BE2C (cell line): Measurements from ENCODE around the gene CARD10.

ENCODE experiments used
- DNase-seq: peaks from one replicate; pipeline ENCODE4 v3.0.0-alpha.2; 2020
- H3K27me3 ChIP-seq: fragments of 250-450 bp; sonication (Bioruptor Pico); 2 replicates; pipeline ENCODE4 v1.5.1; 2020; ENCODE audit warnings: mild to moderate bottlenecking
- H3K36me3 ChIP-seq: fragments of 250-450 bp; sonication (Bioruptor Pico); 2 replicates; pipeline ENCODE4 v1.5.1; 2020; ENCODE audit warnings: mild to moderate bottlenecking
- H3K4me1 ChIP-seq: fragments of 250-450 bp; sonication (Bioruptor Pico); 2 replicates; pipeline ENCODE4 v1.5.1; 2020
- H3K4me3 ChIP-seq: 2 replicates; pipeline ENCODE4 v1.5.1; 2011; ENCODE audit warnings: low read depth, low read length
- H3K9me3 ChIP-seq: fragments of 250-450 bp; sonication (Bioruptor Pico); 2 replicates; pipeline ENCODE4 v1.5.1; 2020
- CTCF ChIP-seq: IDR thresholded peaks from 2 replicates; pipeline ENCODE4 v1.5.1; 2012; ENCODE audit warnings: mild to moderate bottlenecking, low read depth, low read length

CARD10 gene

GRCh38 chr22:37462983-37463382 is 56.2 kb downstream of the CARD10 start:
- no peak for TF ChIP-seq CTCF

GRCh38 chr22:37462436-37462835 is 56.8 kb downstream of the CARD10 start:
- no peaks in the 10 kb centered on the region for H3K36me3 ChIP-seq
- peak; percentile 79 for DNase-seq
- H3K9me3 ChIP-seq = no peaks in the 10 kb centered on the region
- H3K27me3 ChIP-seq = no peaks in the 10 kb centered on the region
- no peak overlapping the region for H3K4me3 ChIP-seq
- H3K4me1 ChIP-seq = peaks cover 22% of the 10 kb centered on the region
- no peak for TF ChIP-seq CTCF

More at GRCh38 chr22:37462983-37463382, 56.2 kb downstream of the CARD10 start:
- no peaks in the 10 kb centered on the region for H3K9me3 ChIP-seq
- H3K36me3 ChIP-seq = no peaks in the 10 kb centered on the region
- no peak overlapping the region for H3K4me3 ChIP-seq
- no peaks in the 10 kb centered on the region for H3K27me3 ChIP-seq
- no peak for DNase-seq
- H3K4me1 ChIP-seq = peaks cover 22% of the 10 kb centered on the region

GRCh38 chr22:37461961-37462360 is 57.3 kb downstream of the CARD10 start:
- TF ChIP-seq CTCF = no peak
- H3K9me3 ChIP-seq = no peaks in the 10 kb centered on the region
- no peak overlapping the region for H3K4me3 ChIP-seq
- H3K36me3 ChIP-seq = no peaks in the 10 kb centered on the region
- H3K27me3 ChIP-seq = no peaks in the 10 kb centered on the region
- H3K4me1 ChIP-seq = peaks cover 22% of the 10 kb centered on the region
- DNase-seq = peak; percentile 44

DNA sequence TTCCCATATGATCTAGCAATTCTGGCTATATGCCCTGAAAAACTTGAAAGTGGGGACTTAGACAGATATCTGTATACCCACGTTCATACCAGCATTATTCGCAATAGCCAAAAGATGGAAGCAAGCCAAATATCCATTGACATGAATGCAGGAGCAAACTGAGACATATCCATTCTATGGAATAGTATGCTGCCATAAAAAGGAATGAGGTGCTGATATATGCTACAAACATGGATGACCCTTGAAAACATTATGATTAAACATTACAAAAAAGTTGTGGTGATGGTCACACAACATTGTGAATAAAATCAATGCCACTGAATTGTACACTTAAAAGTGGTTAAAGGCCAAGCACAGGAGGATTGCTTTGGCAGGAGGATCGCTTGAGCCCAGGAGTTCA is 58.5 kb downstream of the CARD10 start:
- Histone ChIP-seq H3K4me3 (no peak overlapping the region), H3K36me3 (no peaks in the 10 kb centered on the region), H3K9me3 (no peaks in the 10 kb centered on the region), H3K27me3 (no peaks in the 10 kb centered on the region), H3K4me1 (peaks cover 22% of the 10 kb centered on the region)
- DNase-seq = no peak
- TF ChIP-seq CTCF = no peak

DNA sequence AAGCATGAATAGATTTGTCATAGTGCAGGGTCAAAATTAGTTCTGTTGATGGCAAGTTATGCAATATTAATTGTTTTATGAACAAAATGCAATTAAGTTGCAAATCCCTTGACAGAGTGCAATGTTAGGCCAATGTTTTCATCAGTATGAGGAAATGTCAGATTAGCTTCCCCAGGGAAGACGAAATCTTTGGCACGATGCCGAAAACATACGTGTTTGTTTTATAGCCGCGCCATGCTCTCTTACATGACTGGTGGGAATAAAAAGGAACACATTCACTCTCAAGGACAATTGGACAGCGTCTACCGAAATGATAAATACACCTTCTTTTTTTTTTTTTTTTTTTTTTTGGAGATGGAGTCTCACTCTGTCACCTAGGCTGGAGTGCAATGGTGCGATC is 60.0 kb downstream of the CARD10 start:
- Histone ChIP-seq H3K36me3 (no peaks in the 10 kb centered on the region), H3K4me1 (peaks cover 22% of the 10 kb centered on the region), H3K27me3 (no peaks in the 10 kb centered on the region), H3K9me3 (no peaks in the 10 kb centered on the region), H3K4me3 (no peak overlapping the region)
- no peak for TF ChIP-seq CTCF
- peak; percentile 60 for DNase-seq

DNA sequence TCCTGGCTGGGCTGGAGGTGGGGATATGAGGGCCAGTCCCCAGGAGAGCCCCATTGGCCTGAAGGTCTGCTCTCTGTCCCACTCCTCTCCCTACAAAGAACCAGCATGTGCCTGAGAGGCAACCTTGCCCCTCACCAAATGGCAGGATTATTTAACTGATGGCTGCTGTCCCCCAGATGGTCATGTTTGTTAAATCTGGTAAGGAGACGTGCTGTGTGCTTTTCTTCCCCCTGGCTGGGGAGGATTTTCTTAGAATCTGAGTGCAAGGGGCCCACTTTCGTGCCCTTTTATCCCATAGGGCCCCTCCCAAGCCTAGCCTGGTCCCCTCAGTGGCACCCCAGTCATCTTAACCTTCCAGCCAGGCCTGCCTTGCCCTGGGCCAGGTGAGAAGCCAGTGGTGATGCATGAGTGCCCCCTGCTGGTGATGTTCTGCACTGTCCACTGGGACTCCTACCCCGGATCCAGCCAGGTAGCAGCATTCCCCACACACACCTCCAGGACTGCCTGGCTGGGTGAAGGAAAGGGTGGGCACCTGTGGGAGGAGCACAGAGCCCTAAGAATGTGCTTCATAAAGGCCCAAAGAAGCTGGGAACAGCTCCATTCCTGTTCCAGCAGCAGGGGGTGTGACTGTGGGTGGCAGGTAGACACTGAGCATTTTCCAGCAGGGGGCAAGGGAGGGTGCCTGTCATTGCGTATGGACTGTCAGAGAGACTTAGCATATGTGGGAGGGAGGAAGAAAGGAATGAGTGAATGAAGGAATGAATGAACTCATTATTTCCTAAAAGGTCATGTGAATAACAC is 61.9 kb downstream of the CARD10 start:
- DNase-seq = peak; percentile 82
- H3K9me3 ChIP-seq = no peaks in the 10 kb centered on the region

More for the DNA sequence above, 61.9 kb downstream of the CARD10 start:
- peaks cover 8% of the 10 kb centered on the region; the same call in 1 of the 2 replicates for H3K4me1 ChIP-seq
- no peaks in the 10 kb centered on the region for H3K36me3 ChIP-seq
- no peaks in the 10 kb centered on the region for H3K27me3 ChIP-seq
- peak; percentile 99 for TF ChIP-seq CTCF
- H3K4me3 ChIP-seq = no peak overlapping the region
